Right renal pelvis (tissue), 4 donors: Measurements from ENCODE around the gene POLR2E. TPM values are rescaled to one million over a fixed set of nuclear protein-coding genes. Genes with fewer than 3 reads are reported as not detected.

Source experiments
- polyA plus RNA-seq, 4 donors: library from polyadenylated mRNA; unstranded; fragments of 120-200 nt; gene quantifications; one replicate each; pipeline ENCODE4 v1.2.1, GENCODE V29; 2013; ENCODE audit not compliant: insufficient read length in 4 of 4

The POLR2E gene
- polyA plus RNA-seq, 4 donors = 134 to 181 (median 142) TPM

Other genes with a start within 250 kb of the POLR2E start
- gene ELANE, start 243.1 kb downstream of the POLR2E start, polyA plus RNA-seq = under 1 TPM in 3 of 4 donors, not detected in 1; 0.18 to 0.96 (median 0.64) TPM
- gene CFD, start 235.7 kb downstream of the POLR2E start, polyA plus RNA-seq = 1 to 10 TPM; 2.1 to 5.7 (median 2.6) TPM
- 10 to 100 TPM; 57.1 to 70.8 (median 60.7) TPM for gene MED16, start 202.2 kb downstream of the POLR2E start, polyA plus RNA-seq
- not detected for gene RNU6-9, start 201.9 kb downstream of the POLR2E start, polyA plus RNA-seq
- 10 to 100 TPM; 44.0 to 61.4 (median 46.7) TPM for gene R3HDM4, start 182.2 kb downstream of the POLR2E start, polyA plus RNA-seq
- gene KISS1R, start 178.0 kb downstream of the POLR2E start, polyA plus RNA-seq = 1 to 10 TPM in 1 of 4 donors, under 1 TPM in 3; 0.38 to 1.6 (median 0.61) TPM
- 10 to 100 TPM; 19.4 to 27.4 (median 22.9) TPM for gene ARID3A, start 169.3 kb downstream of the POLR2E start, polyA plus RNA-seq
- 10 to 100 TPM; 33.6 to 78.8 (median 37.7) TPM for gene WDR18, start 111.0 kb downstream of the POLR2E start, polyA plus RNA-seq
- 1 to 10 TPM in 1 of 4 donors, under 1 TPM in 3; 0.44 to 1.3 (median 0.55) TPM for gene GRIN3B, start 95.0 kb downstream of the POLR2E start, polyA plus RNA-seq
- 100 to 1,000 TPM in 2 of 4 donors, 10 to 100 TPM in 2; 98.1 to 152 (median 101) TPM for gene TMEM259, start 74.3 kb downstream of the POLR2E start, polyA plus RNA-seq
- gene RNU6-2, start 73.9 kb downstream of the POLR2E start, polyA plus RNA-seq = not detected
- gene CNN2, start 68.8 kb downstream of the POLR2E start, polyA plus RNA-seq = 100 to 1,000 TPM; 161 to 205 (median 176) TPM
- gene ABCA7, start 55.3 kb downstream of the POLR2E start, polyA plus RNA-seq = 1 to 10 TPM; 6.2 to 8.9 (median 7.6) TPM
- gene ARHGAP45, start 28.2 kb downstream of the POLR2E start, polyA plus RNA-seq = 10 to 100 TPM in 1 of 4 donors, 1 to 10 TPM in 3; 9.3 to 12.8 (median 9.7) TPM
- gene GPX4, start 8.6 kb upstream of the POLR2E start, polyA plus RNA-seq = 100 to 1,000 TPM; 242 to 321 (median 252) TPM
- gene SBNO2, start 78.9 kb upstream of the POLR2E start, polyA plus RNA-seq = 10 to 100 TPM; 11.8 to 23.5 (median 14.0) TPM
- 10 to 100 TPM; 50.1 to 65.9 (median 53.3) TPM for gene STK11, start 110.4 kb upstream of the POLR2E start, polyA plus RNA-seq
- 1 to 10 TPM; 1.6 to 5.3 (median 1.7) TPM for gene CBARP, start 142.6 kb upstream of the POLR2E start, polyA plus RNA-seq
- gene ATP5F1D, start 146.4 kb upstream of the POLR2E start, polyA plus RNA-seq = 100 to 1,000 TPM in 2 of 4 donors, 10 to 100 TPM in 2; 85.5 to 156 (median 99.3) TPM
- 10 to 100 TPM; 50.1 to 66.0 (median 52.7) TPM for gene MIDN, start 153.2 kb upstream of the POLR2E start, polyA plus RNA-seq
- 100 to 1,000 TPM; 713 to 749 (median 717) TPM for gene CIRBP, start 174.0 kb upstream of the POLR2E start, polyA plus RNA-seq
- gene FAM174C, start 180.2 kb upstream of the POLR2E start, polyA plus RNA-seq = 10 to 100 TPM; 18.7 to 30.6 (median 19.8) TPM
- gene EFNA2, start 190.5 kb upstream of the POLR2E start, polyA plus RNA-seq = 1 to 10 TPM; 1.6 to 4.0 (median 2.1) TPM